GM12878 (cell line): ENCODE data around the gene AP3B1. TPM values are rescaled to one million over a fixed set of nuclear protein-coding genes. Genes with fewer than 3 reads are reported as not detected.

Source experiments
- ATAC-seq: fragments of 200-7000 bp; cut with Tn5 transposase; 3 replicates; pipeline ENCODE4 v1.9.1; 2020; ENCODE audit warnings: mild to moderate bottlenecking, moderate library complexity
- BruUV-seq: library from RNA; stranded (reverse); fragments of 400-500 nt; replicated peaks from 2 replicates; lab custom pipeline; 2021; lab: Mats Ljungman, UMichigan
- CTCF ChIA-PET: fragments of 300-600 bp; sonication (Branson Sonifier 250); formaldehyde crosslinking; extraction: SDS; loops from one replicate; lab custom pipeline; 2021; ENCODE audit warnings: inconsistent platforms; lab: Yijun Ruan, JAX
- POLR2A ChIA-PET: fragments of 350-600 bp; formaldehyde crosslinking; extraction: SDS; loops from one replicate; lab custom pipeline; 2021; ENCODE audit warnings: inconsistent platforms; lab: Charles Lee
- RAD21 ChIA-PET: fragments of 300-600 bp; sonication (Branson Sonifier 250); formaldehyde crosslinking; loops from one replicate; lab custom pipeline; 2023; ENCODE audit warnings: antibody characterized with exemption; ENCODE audit not compliant: unreplicated experiment; lab: Charles Lee
- SMC1A ChIA-PET: fragments of 300-600 bp; sonication (Branson Sonifier 250); formaldehyde crosslinking; loops from one replicate; lab custom pipeline; 2023; ENCODE audit not compliant: unreplicated experiment, uncharacterized antibody; lab: Charles Lee
- DNase-seq: peaks from one replicate; pipeline ENCODE4 v3.0.0-alpha.2; 2011; ENCODE audit warnings: low read depth, low spot score
- FAIRE-seq: peaks from 3 replicates; lab custom pipeline; 2011; peaks lifted over from hg19 to GRCh38; lab: Jason Lieb, UNC
- H2AFZ ChIP-seq: 2 replicates; pipeline ENCODE4 v1.6.0; 2011; ENCODE audit warnings: low read depth, low read length, control low read depth; ENCODE audit not compliant: control insufficient read depth
- H3K27ac ChIP-seq: 2 replicates; pipeline ENCODE4 v1.5.1; 2011; ENCODE audit warnings: control low read depth; ENCODE audit not compliant: control insufficient read depth, insufficient read depth
- H3K27me3 ChIP-seq, 2 experiments: replicated peaks in 1 of 2; 2 replicates each; pipeline versions ENCODE4 v1.6.0 to v1.6.1; 2011; ENCODE audit warnings: low read length in 1 of 2; ENCODE audit not compliant: control insufficient read depth in 2 of 2, insufficient read depth in 2 of 2
- H3K36me3 ChIP-seq, 2 experiments: 2 replicates each; pipeline ENCODE4 v1.5.1; 2011; ENCODE audit warnings: low read length in 1 of 2; ENCODE audit not compliant: control insufficient read depth in 2 of 2, insufficient read depth in 2 of 2
- H3K4me1 ChIP-seq: 2 replicates; pipeline ENCODE4 v1.6.1; 2011; ENCODE audit warnings: mild to moderate bottlenecking, low read length, moderate library complexity, mixed read lengths; ENCODE audit not compliant: control insufficient read depth, insufficient read depth
- H3K4me2 ChIP-seq: 2 replicates; pipeline ENCODE4 v1.6.0; 2011; ENCODE audit warnings: control low read depth; ENCODE audit not compliant: control insufficient read depth, insufficient read depth
- H3K4me3 ChIP-seq: fragments of 200-600 bp; sonication (generic); 2 replicates; pipeline ENCODE4 v1.5.1; 2016
- H3K79me2 ChIP-seq: 2 replicates; pipeline ENCODE4 v1.6.0; 2011; ENCODE audit warnings: low read length; ENCODE audit not compliant: control insufficient read depth, insufficient read depth
- H3K9ac ChIP-seq: 2 replicates; pipeline ENCODE4 v1.8.0; 2011; ENCODE audit warnings: low read length, control low read depth, mixed read lengths; ENCODE audit not compliant: control insufficient read depth, insufficient read depth
- H3K9me3 ChIP-seq: replicated peaks from 3 replicates; pipeline ENCODE4 v1.5.1; 2011; ENCODE audit warnings: mild to moderate bottlenecking, low read length; ENCODE audit not compliant: control insufficient read depth, insufficient read depth
- H4K20me1 ChIP-seq: 2 replicates; pipeline ENCODE4 v1.6.0; 2011; ENCODE audit not compliant: control insufficient read depth, insufficient read depth
- BHLHE40 ChIP-seq, 2 experiments: fragments of 450-650 bp in 1 of 2; IDR thresholded peaks; 2 replicates each; pipeline ENCODE4 v1.6.1; 2011 to 2017; ENCODE audit warnings: low read depth in 2 of 2, borderline replicate concordance in 1 of 2, improper control_type of control experiment in 1 of 2, low read length in 1 of 2, mild to moderate bottlenecking in 1 of 2
- CBX3 ChIP-seq: fragments of 200-600 bp; sonication (generic); IDR thresholded peaks from 2 replicates; pipeline ENCODE4 v1.6.1; 2016; ENCODE audit warnings: low read depth, borderline replicate concordance
- MYB ChIP-seq: fragments of 150-350 bp; IDR thresholded peaks from 2 replicates; pipeline ENCODE4 v1.6.1; 2014; ENCODE audit warnings: mild to moderate bottlenecking, low read depth, low read length, borderline replicate concordance
- MYC ChIP-seq: IDR thresholded peaks from 2 replicates; pipeline ENCODE4 v1.6.1; 2011; ENCODE audit warnings: mild to moderate bottlenecking, low read length, moderate library complexity, inconsistent platforms; ENCODE audit not compliant: insufficient read depth, insufficient replicate concordance, insufficient read length, severe bottlenecking
- NR2C1 ChIP-seq: fragments of 450-650 bp; IDR thresholded peaks from 2 replicates; pipeline ENCODE4 v1.6.1; 2017; ENCODE audit warnings: antibody characterized with exemption, mild to moderate bottlenecking, moderate library complexity
- RELA ChIP-seq: fragments of 450-650 bp; IDR thresholded peaks from 2 replicates; pipeline ENCODE4 v1.8.0; 2014; ENCODE audit warnings: borderline replicate concordance; ENCODE audit not compliant: partially characterized antibody
- SMARCA5 ChIP-seq: fragments of 450-650 bp; IDR thresholded peaks from 2 replicates; pipeline ENCODE4 v1.6.1; 2017; ENCODE audit warnings: mild to moderate bottlenecking
- SUPT20H ChIP-seq: IDR thresholded peaks from 2 replicates; pipeline ENCODE4 v1.6.1; 2011; ENCODE audit warnings: low read depth, mild to moderate bottlenecking, low read length, moderate library complexity, borderline replicate concordance; ENCODE audit not compliant: control insufficient read depth
- TBL1XR1 ChIP-seq: IDR thresholded peaks from 2 replicates; pipeline ENCODE4 v1.6.1; 2012; ENCODE audit warnings: low read depth, low read length, improper control_type of control experiment
- TCF3 ChIP-seq: IDR thresholded peaks from 2 replicates; pipeline ENCODE4 v1.6.1; 2012; ENCODE audit warnings: low read depth, mild to moderate bottlenecking, low read length, borderline replicate concordance; ENCODE audit not compliant: insufficient read depth
- YY1 ChIP-seq: IDR thresholded peaks from 2 replicates; pipeline ENCODE4 v1.6.1; 2011; ENCODE audit warnings: low read depth, mild to moderate bottlenecking, low read length
- WGBS: methylation state at CpG from one replicate; pipeline ENCODE4 v1.1.6; 2016; ENCODE audit warnings: low lambda C conversion rate; ENCODE audit not compliant: insufficient replicate concordance, insufficient coverage; ENCODE audit errors: missing lambda C conversion rate; 5-methylcytosine and 5-hydroxymethylcytosine counted together
- in situ Hi-C: fragments of 300-500 bp; cut with MboI; formaldehyde crosslinking; loops from 9 replicates; pipeline ENCODE4 v1.14.3; 2018; ENCODE audit warnings: mixed read lengths
- intact Hi-C: fragments of 100-400 bp; cut with micrococcal nuclease; formaldehyde crosslinking; loops from one replicate; pipeline ENCODE4 v1.14.2; 2022; ENCODE audit not compliant: unreplicated experiment
- polyA plus RNA-seq, 11 experiments: library from polyadenylated mRNA; depleted of rRNA in 4 of 11; unstranded in 6 of 11; stranded (reverse) in 5 of 11; fragments of >200 nt; fragmentation: Nextera tagmentation in 4 of 11; fragmentation: Illumina TruSeq in 1 of 11; extraction: Ambion mirVana in 4 of 11; extraction: Trizol in 1 of 11; gene quantifications; 1 replicate in 1 of 11; 2 replicates in 10 of 11; pipeline versions ENCODE4 v1.2.1 to v1.2.3, GENCODE V29; 2011 to 2016; ENCODE audit warnings: inconsistent platforms in 2 of 11, missing spikeins in 2 of 11, low read depth in 1 of 11
- total RNA-seq, 4 experiments: library from RNA; depleted of rRNA in 3 of 4; stranded (reverse); fragments of >200 nt in 3 of 4; fragmentation: Illumina TruSeq in 1 of 4; extraction: Trizol in 1 of 4; gene quantifications; 2 replicates each; pipeline versions ENCODE4 v1.2.1 to v1.2.3, GENCODE V29; 2013 to 2021
- TF ChIP-seq, protein P1 (sequence below): fragments of 450-650 bp; IDR thresholded peaks from 2 replicates; pipeline ENCODE4 v1.6.1; 2017; ENCODE audit warnings: borderline replicate concordance

The AP3B1 gene
- total and polyA plus RNA-seq, 10 of the 15 experiments (the other 5 are each of a cell fraction or from before 2014, with no cell fraction given) = 30.9 to 70.8 (median 46.0) TPM

DNA sequence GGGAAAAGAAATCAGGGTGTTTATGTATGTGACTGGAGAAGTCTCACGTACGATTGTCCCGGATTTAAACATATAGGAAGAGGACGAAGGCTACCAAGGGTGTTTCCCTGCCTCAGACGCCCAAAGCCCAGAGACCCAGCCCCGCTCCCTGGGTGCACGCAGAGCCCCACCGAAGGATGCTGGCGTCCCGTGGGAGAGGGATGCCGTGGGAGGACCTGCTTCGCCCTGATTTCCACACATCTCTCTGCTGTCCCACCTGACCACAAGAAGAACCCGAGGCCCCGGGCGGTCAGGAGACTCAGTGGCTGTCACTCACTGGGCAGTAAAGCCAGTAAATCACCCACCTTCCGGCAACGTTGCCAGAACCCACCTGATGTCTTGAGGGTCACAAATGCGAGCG lies 306.5 kb downstream of the AP3B1 start:
- Histone ChIP-seq H3K4me2 (no peak overlapping the region), H3K4me1 (no peaks in the 10 kb centered on the region), H3K4me3 (no peak overlapping the region), H3K9me3 (no peaks in the 10 kb centered on the region), H3K27ac (no peak overlapping the region), H3K9ac (no peak overlapping the region), H4K20me1 (no peaks in the 10 kb centered on the region), H3K36me3 (no peaks in the 10 kb centered on the region), H2AFZ (no peak overlapping the region), H3K79me2 (no peaks in the 10 kb centered on the region), H3K27me3 (no peaks in the 10 kb centered on the region)
- WGBS = 74% methylated on average over 16 of the region's 19 CpGs
- RAD21 ChIA-PET = no interaction called here
- POLR2A ChIA-PET = no interaction called here
- ATAC-seq (no peak), FAIRE-seq (no peak), DNase-seq (no peak)
- intact Hi-C loops (no loop called here), in situ Hi-C loops (no loop called here)
- CTCF ChIA-PET = no interaction called here
- no TSS peak for BruUV-seq
- no peak for TF ChIP-seq YY1
- TF ChIP-seq TBL1XR1 = no peak
- SMC1A ChIA-PET = interaction anchor here (1.2 kb wide), 1 partner anchor 428 kb away, joined by 3 read pairs; no protein-coding TSS in a partner anchor

- ChIA-PET SMC1A (no interaction called here), POLR2A (no interaction called here), CTCF (no interaction called here), RAD21 (interaction anchor here (0.7 kb wide), 1 partner anchor 282 kb away, joined by 3 read pairs; no protein-coding TSS in a partner anchor)
- in situ Hi-C loops (no loop called here), intact Hi-C loops (no loop called here)
- Histone ChIP-seq H3K9me3 (no peaks in the 10 kb centered on the region), H2AFZ (no peak overlapping the region), H4K20me1 (no peaks in the 10 kb centered on the region), H3K9ac (no peak overlapping the region), H3K4me3 (no peak overlapping the region), H3K4me1 (no peaks in the 10 kb centered on the region), H3K79me2 (no peaks in the 10 kb centered on the region), H3K27me3 (no peaks in the 10 kb centered on the region), H3K4me2 (no peak overlapping the region), H3K27ac (no peak overlapping the region), H3K36me3 (no peaks in the 10 kb centered on the region)
- ATAC-seq = no peak
- WGBS = 84% methylated on average over 5 of the region's 5 CpGs
- DNase-seq = no peak
- BruUV-seq = no TSS peak
- no peak for FAIRE-seq
- TF ChIP-seq MYB (no peak), BHLHE40 (IDR thresholded peaks at IDR 0.05; ENCODE audit: borderline replicate concordance in 1 of 2, low read depth in 2 of 2, low read length in 1 of 2) (no peak), SUPT20H (no peak), TCF3 (no peak), CBX3 (no peak), MYC (no peak), SMARCA5 (no peak), RELA (no peak), NR2C1 (no peak)
- TF ChIP-seq, protein P1, sequence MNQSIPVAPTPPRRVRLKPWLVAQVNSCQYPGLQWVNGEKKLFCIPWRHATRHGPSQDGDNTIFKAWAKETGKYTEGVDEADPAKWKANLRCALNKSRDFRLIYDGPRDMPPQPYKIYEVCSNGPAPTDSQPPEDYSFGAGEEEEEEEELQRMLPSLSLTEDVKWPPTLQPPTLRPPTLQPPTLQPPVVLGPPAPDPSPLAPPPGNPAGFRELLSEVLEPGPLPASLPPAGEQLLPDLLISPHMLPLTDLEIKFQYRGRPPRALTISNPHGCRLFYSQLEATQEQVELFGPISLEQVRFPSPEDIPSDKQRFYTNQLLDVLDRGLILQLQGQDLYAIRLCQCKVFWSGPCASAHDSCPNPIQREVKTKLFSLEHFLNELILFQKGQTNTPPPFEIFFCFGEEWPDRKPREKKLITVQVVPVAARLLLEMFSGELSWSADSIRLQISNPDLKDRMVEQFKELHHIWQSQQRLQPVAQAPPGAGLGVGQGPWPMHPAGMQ = no peak
These were observed 307.2 kb downstream of the AP3B1 start for GRCh38 chr5:77987331-77987730.
